Neural cell (in vitro differentiated cells): ENCODE measurements around the gene CDYL. TPM values are rescaled to one million over a fixed set of nuclear protein-coding genes. Genes with fewer than 3 reads are reported as not detected.

Experiments used
- H2AFZ ChIP-seq: fragments of 200-600, 300-800 bp; sonication (generic), shearing (Covaris generic); 2 replicates; pipeline ENCODE4 v1.6.0; 2014; ENCODE audit warnings: low read depth, mild to moderate bottlenecking, antibody characterized with exemption, low read length, moderate library complexity
- H3F3A ChIP-seq: fragments of 200-600 bp; shearing (Covaris generic); 2 replicates; pipeline ENCODE4 v1.6.1; 2016; ENCODE audit warnings: mild to moderate bottlenecking, moderate library complexity, mixed read lengths, antibody characterized with exemption, low read length; ENCODE audit not compliant: insufficient read depth, poor library complexity, severe bottlenecking
- H3K27ac ChIP-seq: fragments of 200-600, 300-800 bp; sonication (generic), shearing (Covaris generic); 2 replicates; pipeline ENCODE4 v1.5.1; 2014; ENCODE audit warnings: mild to moderate bottlenecking, low read length, moderate library complexity
- H3K27me3 ChIP-seq: fragments of 300-800, 200-600 bp; sonication (generic), shearing (Covaris generic); 2 replicates; pipeline ENCODE4 v1.6.0; 2014; ENCODE audit warnings: mild to moderate bottlenecking, low read depth, low read length, moderate library complexity; ENCODE audit not compliant: insufficient read depth
- H3K36me3 ChIP-seq: fragments of 300-800, 200-600 bp; sonication (generic), shearing (Covaris generic); 2 replicates; pipeline ENCODE4 v1.5.1; 2014; ENCODE audit warnings: mild to moderate bottlenecking, antibody characterized with exemption, low read length, moderate library complexity; ENCODE audit not compliant: insufficient read depth
- H3K4me2 ChIP-seq: fragments of 300-800, 200-600 bp; sonication (generic), shearing (Covaris generic); 2 replicates; pipeline ENCODE4 v1.6.0; 2014; ENCODE audit warnings: mild to moderate bottlenecking, low read length
- H3K4me3 ChIP-seq: fragments of 300-800, 200-600 bp; sonication (generic), shearing (Covaris generic); 2 replicates; pipeline ENCODE4 v1.5.1; 2014; ENCODE audit warnings: mild to moderate bottlenecking, low read length, moderate library complexity
- H3K79me2 ChIP-seq: fragments of 200-600 bp; shearing (Covaris generic); replicated peaks from 2 replicates; pipeline ENCODE4 v1.6.0; 2014; ENCODE audit warnings: mild to moderate bottlenecking, low read length, moderate library complexity; ENCODE audit not compliant: insufficient read depth
- H3K9ac ChIP-seq: fragments of 300-800, 200-600 bp; sonication (generic), shearing (Covaris generic); 2 replicates; pipeline ENCODE4 v1.6.1; 2016; ENCODE audit warnings: mild to moderate bottlenecking, low read length, mixed read lengths
- H3K9me2 ChIP-seq: fragments of 200-600 bp; shearing (Covaris generic); 2 replicates; pipeline ENCODE4 v1.6.1; 2016; ENCODE audit warnings: mild to moderate bottlenecking, low read length, mixed read lengths; ENCODE audit not compliant: insufficient read depth
- H3K9me3 ChIP-seq: fragments of 200-600, 300-800 bp; sonication (generic), shearing (Covaris generic); 2 replicates; pipeline ENCODE4 v1.6.1; 2016; ENCODE audit warnings: mild to moderate bottlenecking, mixed run types, low read length, moderate library complexity, mixed read lengths
- H4K20me1 ChIP-seq: fragments of 200-600 bp; shearing (Covaris generic); 2 replicates; pipeline ENCODE4 v1.6.1; 2016; ENCODE audit warnings: mild to moderate bottlenecking, mixed run types; ENCODE audit not compliant: insufficient read depth
- CTCF ChIP-seq: fragments of 450-650 bp; IDR thresholded peaks from 2 replicates; pipeline ENCODE4 v1.5.1; 2014; ENCODE audit warnings: antibody characterized with exemption, mild to moderate bottlenecking, moderate library complexity; ENCODE audit not compliant: poor library complexity, severe bottlenecking
- EP300 ChIP-seq: fragments of 450-650 bp; conservative IDR thresholded peaks from 2 replicates; pipeline ENCODE4 v1.6.1; 2014; ENCODE audit warnings: antibody characterized with exemption, mild to moderate bottlenecking, moderate library complexity; ENCODE audit not compliant: poor library complexity, severe bottlenecking
- EZH2 ChIP-seq: fragments of 200-600, 300-800 bp; shearing (Covaris generic), sonication (generic); IDR thresholded peaks from 2 replicates; pipeline ENCODE4 v1.6.1; 2014; ENCODE audit warnings: antibody characterized with exemption, low read length, borderline replicate concordance, mild to moderate bottlenecking; ENCODE audit not compliant: insufficient read depth, poor library complexity, severe bottlenecking
- MXI1 ChIP-seq: fragments of 450-650 bp; conservative IDR thresholded peaks from 2 replicates; pipeline ENCODE4 v1.6.1; 2014; ENCODE audit warnings: antibody characterized with exemption, mild to moderate bottlenecking; ENCODE audit not compliant: poor library complexity, severe bottlenecking
- POLR2AphosphoS5 ChIP-seq: IDR thresholded peaks from 2 replicates; pipeline ENCODE4 v1.6.1; 2012
- RAD21 ChIP-seq: fragments of 450-650 bp; conservative IDR thresholded peaks from 2 replicates; pipeline ENCODE4 v1.6.1; 2014; ENCODE audit warnings: antibody characterized with exemption, mild to moderate bottlenecking, moderate library complexity
- REST ChIP-seq: IDR thresholded peaks from 2 replicates; pipeline ENCODE4 v1.6.1; 2012; ENCODE audit warnings: borderline replicate concordance
- SMC3 ChIP-seq: fragments of 450-650 bp; conservative IDR thresholded peaks from 2 replicates; pipeline ENCODE4 v1.6.1; 2014; ENCODE audit warnings: antibody characterized with exemption, mild to moderate bottlenecking, moderate library complexity; ENCODE audit not compliant: poor library complexity
- TAF1 ChIP-seq: IDR thresholded peaks from 2 replicates; pipeline ENCODE4 v1.6.1; 2012; ENCODE audit warnings: low read depth
- polyA plus RNA-seq: library from polyadenylated mRNA; depleted of rRNA; stranded (reverse); fragments of >200 nt; gene quantifications from 2 replicates; pipeline ENCODE4 v1.2.3, GENCODE V29; 2014

The CDYL gene
- polyA plus RNA-seq, 1 donor from 2014 or later, result 5.2 TPM

- no peak overlapping the region for H3K9ac ChIP-seq
- H3K79me2 ChIP-seq, result no peaks in the 10 kb centered on the region
- no peaks in the 10 kb centered on the region for H3K36me3 ChIP-seq
- H3K9me3 ChIP-seq, result no peaks in the 10 kb centered on the region
- H3K9me2 ChIP-seq, result no peaks in the 10 kb centered on the region
- no peak overlapping the region for H2AFZ ChIP-seq
- H4K20me1 ChIP-seq, result no peaks in the 10 kb centered on the region
- H3K27ac ChIP-seq, result no peak overlapping the region
- no peaks in the 10 kb centered on the region for H3F3A ChIP-seq
- H3K4me3 ChIP-seq, result no peak overlapping the region
- TF ChIP-seq EZH2, result no peak
- no peak for TF ChIP-seq POLR2AphosphoS5
- no peak for TF ChIP-seq REST
- TF ChIP-seq TAF1, result no peak
- no peak for TF ChIP-seq MXI1
- no peak for TF ChIP-seq CTCF
- no peak for TF ChIP-seq SMC3
- TF ChIP-seq RAD21, result no peak
- no peak for TF ChIP-seq EP300
- no peak overlapping the region for H3K4me2 ChIP-seq
- no peaks in the 10 kb centered on the region for H3K27me3 ChIP-seq
Observed at GRCh38 chr6:4922488-4923037, 146.4 kb downstream of the CDYL start.

GRCh38 chr6:4923081-4923480, 146.9 kb downstream of the CDYL start:
- H3K9ac ChIP-seq, result no peak overlapping the region
- no peak overlapping the region for H2AFZ ChIP-seq
- no peaks in the 10 kb centered on the region for H3K27me3 ChIP-seq
- no peak overlapping the region for H3K27ac ChIP-seq
- H3K9me3 ChIP-seq, result no peaks in the 10 kb centered on the region
- H3K9me2 ChIP-seq, result no peaks in the 10 kb centered on the region
- H3F3A ChIP-seq, result no peaks in the 10 kb centered on the region
- no peak overlapping the region for H3K4me3 ChIP-seq
- H3K79me2 ChIP-seq, result no peaks in the 10 kb centered on the region
- no peaks in the 10 kb centered on the region for H3K36me3 ChIP-seq
- H3K4me2 ChIP-seq, result no peak overlapping the region
- TF ChIP-seq EP300, result no peak
- H4K20me1 ChIP-seq, result no peaks in the 10 kb centered on the region

GRCh38 chr6:4924661-4925271, 148.6 kb downstream of the CDYL start:
- no peak overlapping the region for H3K4me2 ChIP-seq
- H3K4me3 ChIP-seq, result no peak overlapping the region
- H3K36me3 ChIP-seq, result no peaks in the 10 kb centered on the region
- no peaks in the 10 kb centered on the region for H3K9me3 ChIP-seq
- H4K20me1 ChIP-seq, result no peaks in the 10 kb centered on the region
- no peak overlapping the region for H3K27ac ChIP-seq
- no peak overlapping the region for H2AFZ ChIP-seq
- H3F3A ChIP-seq, result no peaks in the 10 kb centered on the region
- TF ChIP-seq EZH2, result no peak
- H3K27me3 ChIP-seq, result no peaks in the 10 kb centered on the region
- H3K9ac ChIP-seq, result no peak overlapping the region
- no peaks in the 10 kb centered on the region for H3K79me2 ChIP-seq
- no peaks in the 10 kb centered on the region for H3K9me2 ChIP-seq
